Transverse colon (tissue), 3 donors: Measurements from ENCODE around the gene GRHPR.
"Not testable (repeated sequence)": the region's sequence is repeated elsewhere in the genome, so short reads cannot be mapped to it uniquely, and the experiment has no call there.

ENCODE experiments used
- CTCF ChIP-seq, 5 experiments: fragments of 200-600 bp in 3 of 5; fragments of 450-650 bp in 2 of 5; sonication (generic) in 3 of 5; IDR thresholded peaks; 1 replicate in 2 of 5; 2 replicates in 3 of 5; pipeline ENCODE4 v1.5.1; 2016 to 2017; ENCODE audit warnings: antibody characterized with exemption in 5 of 5, inconsistent platforms in 3 of 5, mild to moderate bottlenecking in 2 of 5, moderate library complexity in 1 of 5
- EP300 ChIP-seq: sonication (generic); formaldehyde crosslinking; IDR thresholded peaks from one replicate; pipeline ENCODE4 v1.6.1; 2017; ENCODE audit warnings: antibody characterized with exemption, low read depth

GRCh38 chr9:37477443-37477842 is 54.9 kb downstream of the GRHPR start:
- TF ChIP-seq CTCF (IDR thresholded peaks at IDR 0.05); EP300: not testable (repeated sequence)
